Panc1 (cell line): Measurements from ENCODE around the gene CMTM7.

Experiments
- CTCF ChIP-seq: fragments of 450-650 bp; IDR thresholded peaks from 2 replicates; pipeline ENCODE4 v1.5.1; 2017; ENCODE audit warnings: mild to moderate bottlenecking
- POLR2AphosphoS5 ChIP-seq: IDR thresholded peaks from 2 replicates; pipeline ENCODE4 v1.6.1; 2012; ENCODE audit warnings: mild to moderate bottlenecking, low read depth, low read length, moderate library complexity
- REST ChIP-seq, 2 experiments: IDR thresholded peaks; 2 replicates each; pipeline ENCODE4 v1.6.1; 2011 to 2012; ENCODE audit warnings: low read depth in 2 of 2, control low read depth in 1 of 2, low read length in 1 of 2, mild to moderate bottlenecking in 1 of 2, moderate library complexity in 1 of 2; ENCODE audit not compliant: insufficient read depth in 1 of 2
- SIN3A ChIP-seq: IDR thresholded peaks from 2 replicates; pipeline ENCODE4 v1.6.1; 2012; ENCODE audit warnings: low read depth, mild to moderate bottlenecking, low read length, moderate library complexity, borderline replicate concordance; ENCODE audit not compliant: insufficient read depth
- TCF7L2 ChIP-seq: IDR thresholded peaks from 2 replicates; pipeline ENCODE4 v1.6.1; 2011; ENCODE audit warnings: mild to moderate bottlenecking, low read depth, low read length, inconsistent platforms

GRCh38 chr3:32456429-32457130 is 64.9 kb downstream of the CMTM7 start:
- TF ChIP-seq TCF7L2 = no peak
- TF ChIP-seq POLR2AphosphoS5 = no peak
- no peak for TF ChIP-seq CTCF
- TF ChIP-seq SIN3A = no peak
- TF ChIP-seq REST (IDR thresholded peaks at IDR 0.05; ENCODE audit: insufficient read depth in 1 of 2, low read depth in 2 of 2, low read length in 1 of 2) = no peak
